Progenitor cell of endocrine pancreas (in vitro differentiated cells): Measurements from ENCODE around the gene RIPOR2. TPM values are rescaled to one million over a fixed set of nuclear protein-coding genes. Genes with fewer than 3 reads are reported as not detected.
"Not testable (repeated sequence)": the region's sequence is repeated elsewhere in the genome, so short reads cannot be mapped to it uniquely, and the experiment has no call there.

Experiments
- DNase-seq: peaks from one replicate; pipeline ENCODE4 v3.0.0; 2021; ENCODE audit warnings: low spot score; ENCODE audit not compliant: unreplicated experiment
- H3K27ac Mint-ChIP-seq: 2 replicates; pipeline ENCODE4 v1.8.0; 2021; ENCODE audit warnings: mild to moderate bottlenecking, moderate library complexity, mixed read lengths
- H3K27me3 Mint-ChIP-seq: 2 replicates; pipeline ENCODE4 v1.8.0; 2021; ENCODE audit warnings: mixed read lengths
- H3K36me3 Mint-ChIP-seq: 2 replicates; pipeline ENCODE4 v1.8.0; 2022; ENCODE audit warnings: mixed read lengths; ENCODE audit not compliant: insufficient read depth
- H3K4me1 Mint-ChIP-seq: 2 replicates; pipeline ENCODE4 v1.8.0; 2021; ENCODE audit warnings: low read depth, mixed read lengths
- H3K4me3 Mint-ChIP-seq: 2 replicates; pipeline ENCODE4 v1.8.0; 2021; ENCODE audit warnings: low read depth, mild to moderate bottlenecking, moderate library complexity, mixed read lengths
- H3K9me3 Mint-ChIP-seq: 2 replicates; pipeline ENCODE4 v1.8.0; 2021; ENCODE audit warnings: low read depth, mixed read lengths
- total RNA-seq: library from RNA; stranded (reverse); gene quantifications from 2 replicates; pipeline ENCODE4 v1.2.1, GENCODE V29; 2021
- TF ChIP-seq, protein P1 (sequence below): fragments of 200-600 bp; sonication (generic); IDR thresholded peaks from one replicate; pipeline ENCODE4 v1.5.0; 2021; ENCODE audit warnings: antibody characterized with exemption, mild to moderate bottlenecking; ENCODE audit not compliant: unreplicated experiment

The RIPOR2 gene
- total RNA-seq, 1 donor from 2014 or later: 2.2 TPM

DNA sequence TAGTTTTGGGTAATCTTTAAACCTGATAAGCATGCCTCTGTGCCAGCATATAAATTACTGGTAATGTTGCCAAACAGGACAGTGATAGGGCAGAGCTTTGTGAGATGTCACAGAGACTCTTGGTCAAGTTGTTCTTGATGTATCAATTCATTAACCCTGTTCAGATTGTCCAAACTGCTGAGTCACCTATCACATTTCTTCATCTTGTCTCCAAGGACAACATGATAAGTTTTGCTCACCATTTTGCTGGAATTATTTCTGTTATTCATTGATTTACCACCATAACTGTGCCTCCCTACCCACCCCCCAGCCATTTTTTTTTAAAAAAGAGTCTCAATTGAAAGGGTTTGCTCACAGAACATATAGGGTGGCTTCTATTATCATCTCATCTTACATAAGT lies 180.5 kb downstream of the RIPOR2 start:
- no peaks in the 10 kb centered on the region for H3K27me3 Mint-ChIP-seq
- no peak overlapping the region for H3K4me3 Mint-ChIP-seq
- H3K36me3 Mint-ChIP-seq: no peaks in the 10 kb centered on the region
- no peak overlapping the region for H3K27ac Mint-ChIP-seq
- DNase-seq: no peak
- H3K9me3 Mint-ChIP-seq: peaks cover 9% of the 10 kb centered on the region
- H3K4me1 Mint-ChIP-seq: peaks cover 7% of the 10 kb centered on the region
- TF ChIP-seq, protein P1, sequence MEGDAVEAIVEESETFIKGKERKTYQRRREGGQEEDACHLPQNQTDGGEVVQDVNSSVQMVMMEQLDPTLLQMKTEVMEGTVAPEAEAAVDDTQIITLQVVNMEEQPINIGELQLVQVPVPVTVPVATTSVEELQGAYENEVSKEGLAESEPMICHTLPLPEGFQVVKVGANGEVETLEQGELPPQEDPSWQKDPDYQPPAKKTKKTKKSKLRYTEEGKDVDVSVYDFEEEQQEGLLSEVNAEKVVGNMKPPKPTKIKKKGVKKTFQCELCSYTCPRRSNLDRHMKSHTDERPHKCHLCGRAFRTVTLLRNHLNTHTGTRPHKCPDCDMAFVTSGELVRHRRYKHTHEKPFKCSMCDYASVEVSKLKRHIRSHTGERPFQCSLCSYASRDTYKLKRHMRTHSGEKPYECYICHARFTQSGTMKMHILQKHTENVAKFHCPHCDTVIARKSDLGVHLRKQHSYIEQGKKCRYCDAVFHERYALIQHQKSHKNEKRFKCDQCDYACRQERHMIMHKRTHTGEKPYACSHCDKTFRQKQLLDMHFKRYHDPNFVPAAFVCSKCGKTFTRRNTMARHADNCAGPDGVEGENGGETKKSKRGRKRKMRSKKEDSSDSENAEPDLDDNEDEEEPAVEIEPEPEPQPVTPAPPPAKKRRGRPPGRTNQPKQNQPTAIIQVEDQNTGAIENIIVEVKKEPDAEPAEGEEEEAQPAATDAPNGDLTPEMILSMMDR: no peak

DNA sequence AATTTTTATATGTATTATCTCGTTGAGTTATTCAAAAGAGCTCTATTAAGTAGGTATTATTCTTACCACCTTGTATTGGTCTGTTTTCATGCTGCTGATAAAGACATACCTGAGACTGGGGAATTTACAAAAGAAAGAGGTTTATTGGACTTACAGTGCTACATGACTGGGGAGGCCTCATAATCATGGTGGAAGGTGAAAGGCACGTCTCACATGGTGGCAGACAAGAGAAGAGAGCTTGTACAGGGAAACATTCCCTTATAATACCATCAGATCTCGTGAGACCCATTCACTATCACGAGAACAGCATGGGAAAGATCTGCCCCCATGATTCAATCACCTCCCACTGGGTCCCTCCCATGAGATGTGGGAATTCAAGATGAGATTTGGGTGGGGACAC lies 181.4 kb downstream of the RIPOR2 start:
- DNase-seq, H3K27ac Mint-ChIP-seq, H3K27me3 Mint-ChIP-seq, H3K4me3 Mint-ChIP-seq, H3K9me3 Mint-ChIP-seq, H3K36me3 Mint-ChIP-seq, H3K4me1 Mint-ChIP-seq: not testable (repeated sequence)

Other genes with a start within 250 kb of the RIPOR2 start
- 88.6 and 90.0 TPM in 2 replicates for gene C6orf62, start 216.8 kb downstream of the RIPOR2 start, total RNA-seq
- 65.4 and 69.2 TPM in 2 replicates for gene GMNN, start 161.0 kb downstream of the RIPOR2 start, total RNA-seq
- gene ARMH2, start 137.0 kb downstream of the RIPOR2 start, total RNA-seq: not detected in 2 replicates